HPDE6-E6E7 (cell line): ENCODE results near the gene PRMT3.
A peak's percentile ranks its signal among the peaks of the same experiment; 100 is the strongest.
"Not testable (repeated sequence)": the region's sequence is repeated elsewhere in the genome, so short reads cannot be mapped to it uniquely, and the experiment has no call there.

ENCODE experiments used
- DNase-seq: peaks from one replicate; pipeline ENCODE4 v3.0.0; 2011; ENCODE audit warnings: missing footprints; ENCODE audit errors: extremely low spot score

PRMT3 gene

GRCh38 chr11:20387261-20388095 is at the start of gene PRMT3:
TSS of gene PRMT3 (plus strand) at chr11:20387716. CDS start at chr11:20387747, 31 bp downstream.
- DNase-seq = peak; percentile 87

- DNase-seq = no peak
Observed at GRCh38 chr11:20342347-20343141, 45.0 kb upstream of the PRMT3 start.

- DNase-seq = no peak
Observed at GRCh38 chr11:20351136-20351535, 36.4 kb upstream of the PRMT3 start.

GRCh38 chr11:20351751-20352262 is 35.7 kb upstream of the PRMT3 start:
- no peak for DNase-seq

GRCh38 chr11:20353829-20354434 is 33.6 kb upstream of the PRMT3 start:
- DNase-seq = no peak

GRCh38 chr11:20355221-20356219 is 32.0 kb upstream of the PRMT3 start:
- DNase-seq = no peak

GRCh38 chr11:20357150-20357549 is 30.4 kb upstream of the PRMT3 start:
- DNase-seq = no peak

GRCh38 chr11:20360650-20361049 is 26.9 kb upstream of the PRMT3 start:
- DNase-seq = no peak

GRCh38 chr11:20362481-20362880 is 25.0 kb upstream of the PRMT3 start:
- no peak for DNase-seq

GRCh38 chr11:20363149-20363499 is 24.4 kb upstream of the PRMT3 start:
- DNase-seq = no peak

- no peak for DNase-seq
Observed at GRCh38 chr11:20363500-20364340, 23.8 kb upstream of the PRMT3 start, which contains the start of gene HTATIP2. TSS of gene HTATIP2 (plus strand) at chr11:20363714. CDS start at chr11:20364238, 524 bp downstream.

GRCh38 chr11:20364341-20364792 is 23.1 kb upstream of the PRMT3 start:
- DNase-seq = no peak

GRCh38 chr11:20365465-20365864 is 22.1 kb upstream of the PRMT3 start:
- DNase-seq = not testable (repeated sequence)

GRCh38 chr11:20367313-20367948 is 20.1 kb upstream of the PRMT3 start:
- peak; percentile 81 for DNase-seq

GRCh38 chr11:20368438-20368837 is 19.1 kb upstream of the PRMT3 start:
- DNase-seq = no peak

GRCh38 chr11:20369826-20370225 is 17.7 kb upstream of the PRMT3 start:
- DNase-seq = no peak

GRCh38 chr11:20372081-20372626 is 15.4 kb upstream of the PRMT3 start:
- DNase-seq = no peak

- no peak for DNase-seq
Observed at GRCh38 chr11:20373147-20373546, 14.4 kb upstream of the PRMT3 start.

- no peak for DNase-seq
Observed at GRCh38 chr11:20373568-20374209, 13.8 kb upstream of the PRMT3 start.
